ENCODE data around the gene PRSS8.
"Not testable (repeated sequence)": the region's sequence is repeated elsewhere in the genome, so short reads cannot be mapped to it uniquely, and the experiment has no call there.

Gene PRSS8

DNA sequence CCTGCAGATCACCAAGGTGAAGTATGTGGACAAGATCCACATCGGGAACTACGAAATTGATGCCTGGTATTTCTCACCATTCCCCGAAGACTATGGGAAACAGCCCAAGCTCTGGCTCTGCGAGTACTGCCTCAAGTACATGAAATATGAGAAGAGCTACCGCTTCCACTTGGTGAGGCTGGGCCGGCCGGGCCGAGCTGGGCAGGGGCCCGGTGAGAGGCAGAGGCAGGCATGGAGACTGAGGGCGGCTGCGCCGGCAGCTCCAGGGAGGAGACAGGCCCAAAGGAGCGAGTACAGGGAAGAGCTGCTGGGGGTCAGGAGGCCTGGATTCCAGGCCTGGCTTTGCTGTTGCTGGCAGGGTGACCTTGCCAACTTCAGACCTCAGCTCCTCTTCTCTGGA, 8.3 kb downstream of the PRSS8 start:
- no peak for FAIRE-seq

DNA sequence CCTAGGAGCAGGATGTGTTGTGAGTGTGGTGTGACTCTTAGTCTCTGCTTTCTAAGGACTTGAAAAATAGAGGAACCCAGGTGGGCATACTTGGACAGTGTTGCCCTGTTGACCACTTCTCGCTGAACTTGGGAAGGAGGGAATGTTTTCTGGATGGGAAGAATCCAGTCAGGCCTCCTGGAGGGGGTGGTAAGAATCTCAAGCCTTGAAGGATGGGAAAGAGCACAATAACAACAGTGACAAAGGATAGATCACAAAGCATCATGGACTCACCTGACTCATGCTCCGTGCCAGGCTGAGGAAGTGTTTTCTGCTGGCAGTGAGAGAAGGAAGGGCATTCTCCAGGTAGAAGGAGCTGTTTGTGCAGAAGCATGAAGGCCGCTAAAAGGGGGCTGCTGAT, 9.7 kb downstream of the PRSS8 start:
- no peak for FAIRE-seq

DNA sequence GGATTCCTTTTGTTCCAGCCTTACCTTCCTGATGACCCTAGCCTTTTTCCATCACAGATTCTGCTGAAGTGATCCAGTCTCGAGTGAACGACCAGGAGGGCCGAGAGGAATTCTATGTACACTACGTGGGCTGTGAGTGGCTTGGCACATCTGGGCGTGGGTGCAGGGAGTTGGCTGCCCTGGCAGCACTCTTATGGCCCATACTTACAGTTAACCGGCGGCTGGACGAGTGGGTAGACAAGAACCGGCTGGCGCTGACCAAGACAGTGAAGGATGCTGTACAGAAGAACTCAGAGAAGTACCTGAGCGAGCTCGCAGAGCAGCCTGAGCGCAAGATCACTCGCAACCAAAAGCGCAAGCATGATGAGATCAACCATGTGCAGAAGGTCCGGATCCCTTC, 15.4 kb downstream of the PRSS8 start:
- FAIRE-seq = no peak

DNA sequence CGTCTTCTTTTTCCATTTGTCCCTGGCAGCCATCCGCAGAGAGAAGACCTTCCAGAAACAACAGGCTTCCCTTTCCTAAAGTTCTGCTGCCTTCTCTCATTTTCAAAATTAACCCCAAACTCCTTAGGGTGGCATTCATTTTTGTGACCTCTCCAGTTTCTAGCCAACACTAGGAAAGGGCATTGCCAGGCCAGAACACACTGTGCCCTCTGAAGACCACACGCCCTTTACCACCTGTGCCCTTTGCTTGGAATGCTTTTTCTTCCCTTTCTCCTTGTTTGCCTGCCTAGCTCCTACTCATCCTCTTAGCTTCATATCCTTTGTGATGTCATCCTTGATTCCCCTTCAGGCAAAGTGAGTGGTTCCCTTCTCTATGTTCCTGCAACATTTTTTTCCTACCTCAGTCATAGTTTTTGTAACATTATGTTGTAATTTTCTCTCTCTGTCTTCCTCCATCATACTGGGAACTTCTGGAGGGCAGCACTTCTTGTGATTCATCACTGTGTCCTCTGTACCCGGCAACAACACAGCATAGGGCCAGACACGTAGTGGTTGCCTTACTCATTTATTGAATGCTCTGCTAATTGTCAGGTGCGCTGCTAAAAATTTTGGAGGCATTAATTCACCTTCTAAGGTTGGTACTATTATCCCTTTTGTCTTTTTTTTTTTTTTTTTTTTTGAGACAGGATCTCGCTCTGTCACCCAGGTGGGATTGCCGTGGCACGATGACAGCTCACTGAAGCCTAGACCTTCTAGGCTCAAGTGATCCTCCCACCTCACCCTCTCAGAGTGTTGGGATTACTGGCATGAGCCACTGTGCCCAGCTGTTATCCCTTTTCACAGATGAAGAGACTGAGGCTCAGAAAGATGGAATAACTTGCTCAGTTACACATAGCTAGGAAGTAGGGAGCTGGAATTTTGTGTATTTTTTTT, 17.0 kb downstream of the PRSS8 start:
- no peak for FAIRE-seq

DNA sequence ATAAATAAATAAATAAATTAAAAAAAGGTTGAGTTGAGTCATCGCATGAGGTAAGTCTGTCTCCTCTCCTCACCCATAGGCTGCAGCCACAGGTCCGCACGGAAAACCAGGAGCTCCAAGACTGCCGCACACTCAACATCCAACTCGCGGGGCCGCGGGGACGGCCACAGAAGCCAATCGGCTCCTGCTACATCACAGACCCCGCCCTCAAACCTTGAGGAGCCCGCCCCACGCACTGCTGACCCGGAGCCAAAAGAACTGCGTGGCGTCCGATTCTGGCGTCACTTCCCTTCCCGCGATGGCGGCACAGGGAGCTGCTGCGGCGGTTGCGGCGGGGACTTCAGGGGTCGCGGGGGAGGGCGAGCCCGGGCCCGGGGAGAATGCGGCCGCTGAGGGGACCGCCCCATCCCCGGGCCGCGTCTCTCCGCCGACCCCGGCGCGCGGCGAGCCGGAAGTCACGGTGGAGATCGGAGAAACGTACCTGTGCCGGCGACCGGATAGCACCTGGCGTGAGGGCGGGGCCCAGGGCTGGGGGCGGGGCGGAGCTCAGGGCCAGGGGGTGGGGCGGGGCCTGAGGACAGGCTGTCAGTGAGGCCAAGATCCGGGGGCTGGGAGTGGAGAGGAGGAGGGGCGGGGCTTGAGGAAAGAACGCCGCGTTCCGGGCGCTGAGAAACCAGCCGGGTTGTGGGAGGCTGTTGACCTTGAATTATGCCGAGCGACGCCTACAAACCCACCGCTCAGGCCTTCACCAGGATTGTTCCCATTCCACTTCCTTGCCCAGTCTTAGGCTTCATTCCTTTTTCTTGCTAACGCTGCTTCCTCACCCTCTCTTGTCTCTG, 17.9 kb downstream of the PRSS8 start, which contains the start of gene KAT8:
KAT8 (plus strand) TSS at position 281 of the 839 bp plus-strand sequence; CDS start at position 299, 18 bp downstream.
- peak; percentile 81 for FAIRE-seq

DNA sequence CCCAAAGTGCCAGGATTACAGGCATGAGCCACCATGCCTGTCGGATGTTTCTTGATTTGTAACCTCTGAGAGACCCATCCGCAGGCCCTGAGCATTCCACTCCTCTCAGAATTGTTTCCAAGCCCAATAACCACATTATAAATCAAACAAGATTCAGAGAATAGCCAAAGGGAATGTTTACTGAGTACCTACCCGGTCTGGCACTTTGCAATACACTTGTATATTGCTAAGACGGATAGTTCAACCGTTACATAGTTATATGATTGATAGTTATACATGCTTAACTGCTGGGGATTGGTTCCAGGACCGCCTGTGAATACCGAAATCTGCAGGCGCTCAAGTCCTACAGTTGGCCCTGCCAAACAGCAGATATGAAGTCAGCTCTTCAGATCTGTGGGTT, 21.1 kb downstream of the PRSS8 start:
- FAIRE-seq = no peak

DNA sequence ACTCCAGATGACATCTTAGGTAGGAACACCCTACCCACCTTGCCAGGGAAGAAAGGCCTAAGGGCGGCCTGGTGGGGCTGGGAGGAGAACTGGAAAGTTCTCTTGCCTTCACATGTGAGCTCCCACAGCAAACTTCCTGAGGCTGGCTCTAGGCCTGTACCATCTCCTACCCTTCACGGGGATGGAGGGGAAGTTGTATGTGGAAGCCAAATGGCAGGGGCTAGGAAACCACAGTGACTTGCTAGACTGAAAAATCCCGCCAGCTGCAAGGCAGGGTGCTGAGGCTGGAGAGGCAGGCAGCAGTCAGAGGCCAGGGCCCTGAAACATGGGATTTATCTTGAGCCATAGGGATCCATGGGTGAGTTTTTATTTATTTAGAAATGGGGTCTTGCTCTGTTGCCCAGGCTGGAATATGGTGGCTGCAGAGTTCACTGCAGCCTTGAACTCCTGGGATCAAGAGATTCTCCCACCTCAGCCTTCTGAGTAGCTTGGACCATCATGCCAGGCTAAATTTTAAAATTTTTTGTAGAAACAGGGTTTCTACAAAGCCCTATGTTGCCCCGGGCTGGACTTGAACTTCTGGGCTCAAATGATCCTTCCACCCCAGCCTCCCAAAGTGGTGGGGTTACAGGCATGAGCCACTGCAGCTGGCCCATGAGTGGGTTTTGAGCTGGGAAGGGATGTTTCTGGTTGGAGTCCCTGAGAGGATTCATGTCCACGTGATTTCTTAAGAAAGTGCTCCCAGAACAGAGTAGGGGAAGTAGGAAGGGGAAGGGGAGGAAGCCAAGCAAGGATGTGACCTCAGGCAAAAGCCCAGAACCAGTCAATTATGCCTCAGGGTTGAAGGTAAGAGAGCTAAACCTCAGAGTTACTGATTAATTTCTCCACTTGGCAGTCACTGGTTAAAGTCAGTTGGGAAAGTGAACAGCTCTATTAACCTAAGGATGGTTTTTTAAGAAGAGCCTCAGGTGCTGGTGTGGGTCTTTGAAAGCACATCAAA, 22.1 kb downstream of the PRSS8 start:
- no peak for FAIRE-seq

DNA sequence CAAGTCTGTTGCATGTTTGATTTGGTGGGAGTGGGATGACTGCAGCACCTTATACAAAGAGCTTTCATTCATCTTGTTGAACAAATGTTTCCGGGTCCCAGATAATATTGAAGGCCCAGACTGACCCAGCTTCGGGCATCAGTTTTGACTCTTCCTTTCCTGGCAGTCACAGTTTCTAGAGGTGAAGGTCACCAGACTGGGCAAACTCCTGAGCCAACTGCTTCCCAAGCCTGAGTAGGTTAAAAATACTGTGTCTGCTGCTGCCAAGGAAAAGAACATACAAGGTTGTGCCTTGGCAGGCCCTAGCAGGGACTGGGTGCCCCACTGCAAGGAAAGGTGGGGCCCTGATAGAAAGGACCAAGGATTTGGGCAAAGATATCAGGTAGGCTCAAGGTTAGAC, 22.8 kb downstream of the PRSS8 start:
- no peak for FAIRE-seq

DNA sequence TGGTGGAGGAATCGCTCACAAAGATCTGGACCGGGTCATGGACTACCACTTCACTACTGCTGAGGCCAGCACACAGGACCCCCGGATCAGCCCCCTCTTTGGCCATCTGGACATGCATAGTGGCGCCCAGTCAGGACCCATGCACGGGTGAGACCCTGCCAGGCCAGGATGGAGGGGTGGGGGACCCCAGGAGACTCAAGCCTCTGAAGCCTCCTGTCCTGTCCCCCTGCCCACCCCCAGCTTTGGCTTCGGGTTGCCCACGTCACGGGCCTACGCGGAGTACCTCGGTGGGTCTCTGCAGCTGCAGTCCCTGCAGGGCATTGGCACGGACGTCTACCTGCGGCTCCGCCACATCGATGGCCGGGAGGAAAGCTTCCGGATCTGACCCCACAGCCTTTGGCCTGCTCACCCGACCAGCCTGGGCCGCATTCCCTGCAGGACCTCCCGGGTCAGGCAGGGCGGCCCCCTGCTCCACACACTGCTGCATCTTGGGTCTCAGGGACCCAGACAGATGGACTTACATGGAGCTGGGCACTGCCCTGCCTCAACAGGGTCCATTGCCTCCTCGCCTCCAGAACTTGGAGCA, 23.6 kb downstream of the PRSS8 start:
- no peak for FAIRE-seq

DNA sequence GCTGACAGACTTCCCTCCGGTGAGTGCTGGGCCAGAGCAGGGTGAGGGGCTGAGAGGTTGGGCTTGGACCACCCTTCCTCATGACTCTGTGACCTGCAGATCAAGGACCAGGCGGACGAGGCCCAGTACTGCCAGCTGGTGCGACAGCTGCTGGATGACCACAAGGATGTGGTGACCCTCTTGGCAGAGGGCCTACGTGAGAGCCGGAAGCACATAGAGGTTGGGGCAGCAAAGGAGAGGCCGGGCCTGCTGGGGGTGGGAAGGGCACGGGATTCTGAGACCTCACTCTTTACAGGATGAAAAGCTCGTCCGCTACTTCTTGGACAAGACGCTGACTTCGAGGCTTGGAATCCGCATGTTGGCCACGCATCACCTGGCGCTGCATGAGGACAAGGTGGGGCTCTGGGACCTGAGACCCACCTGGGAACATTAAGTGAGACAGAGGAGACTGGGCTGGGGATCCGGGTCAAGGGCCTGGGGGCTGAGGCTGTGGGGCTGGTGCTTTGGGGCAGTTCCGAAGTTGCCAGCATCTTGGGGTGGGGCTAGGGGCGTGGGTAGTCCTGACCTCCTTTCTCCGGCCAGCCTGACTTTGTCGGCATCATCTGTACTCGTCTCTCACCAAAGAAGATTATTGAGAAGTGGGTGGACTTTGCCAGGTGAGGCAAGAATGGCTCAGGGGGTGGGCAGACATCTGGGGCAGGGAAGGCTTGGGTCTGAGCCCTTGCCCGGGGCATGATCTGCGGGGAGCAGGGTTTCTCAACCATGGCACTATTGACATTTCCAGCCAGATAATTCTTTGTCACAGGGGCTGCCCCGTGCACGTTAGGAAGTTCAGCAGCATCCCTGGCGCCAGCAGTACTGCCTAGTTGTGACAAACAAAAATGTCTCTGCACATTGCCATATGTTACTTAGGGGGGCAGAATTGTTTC, 25.2 kb downstream of the PRSS8 start:
- FAIRE-seq = no peak

DNA sequence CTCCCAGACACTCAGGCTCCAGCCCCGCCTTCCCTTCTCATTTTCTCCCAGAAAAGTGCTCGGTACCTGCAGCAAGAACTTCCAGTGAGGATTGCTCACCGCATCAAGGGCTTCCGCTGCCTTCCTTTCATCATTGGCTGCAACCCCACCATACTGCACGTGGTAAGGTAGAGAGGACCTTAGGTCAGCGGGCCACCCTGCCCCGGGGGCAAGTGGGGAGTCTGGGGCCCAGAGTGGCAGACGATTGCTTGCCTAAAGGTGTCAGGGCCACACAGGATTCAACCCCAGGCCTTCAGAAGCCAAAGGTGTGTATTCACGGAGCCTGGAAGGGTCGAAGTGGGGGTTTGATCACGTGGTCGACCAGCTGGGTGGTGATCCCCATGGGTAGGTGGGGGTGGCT, 25.9 kb downstream of the PRSS8 start:
- FAIRE-seq = no peak

DNA sequence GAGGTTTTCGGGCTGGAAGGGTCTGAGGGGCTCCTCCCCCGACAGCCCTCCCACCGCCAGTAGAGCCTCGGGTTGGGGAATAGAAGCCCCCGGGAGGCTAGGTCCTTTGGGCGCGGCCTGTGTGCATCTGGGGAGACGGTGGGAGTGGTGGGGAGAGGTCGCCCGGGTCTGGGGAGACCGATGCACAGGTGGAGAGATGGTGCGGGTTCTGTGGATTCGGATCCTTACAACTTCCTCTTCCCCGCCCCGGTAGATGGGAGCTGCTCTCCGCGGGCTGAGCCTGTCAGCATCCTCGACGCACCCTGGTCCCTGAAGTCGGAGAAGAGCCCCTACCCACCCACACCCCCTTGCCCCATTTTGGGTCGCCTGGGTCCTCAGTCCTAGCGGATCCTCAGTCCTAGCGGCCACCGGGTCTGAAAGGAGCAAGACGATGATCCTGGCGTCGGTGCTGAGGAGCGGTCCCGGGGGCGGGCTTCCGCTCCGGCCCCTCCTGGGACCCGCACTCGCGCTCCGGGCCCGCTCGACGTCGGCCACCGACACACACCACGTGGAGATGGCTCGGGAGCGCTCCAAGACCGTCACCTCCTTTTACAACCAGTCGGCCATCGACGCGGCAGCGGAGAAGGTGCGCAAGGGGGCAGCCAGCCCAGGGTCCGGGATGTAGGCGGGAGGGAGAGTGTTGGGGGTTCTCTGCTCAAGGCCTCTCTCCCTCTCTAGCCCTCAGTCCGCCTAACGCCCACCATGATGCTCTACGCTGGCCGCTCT, 26.6 kb downstream of the PRSS8 start:
- no peak for FAIRE-seq

DNA sequence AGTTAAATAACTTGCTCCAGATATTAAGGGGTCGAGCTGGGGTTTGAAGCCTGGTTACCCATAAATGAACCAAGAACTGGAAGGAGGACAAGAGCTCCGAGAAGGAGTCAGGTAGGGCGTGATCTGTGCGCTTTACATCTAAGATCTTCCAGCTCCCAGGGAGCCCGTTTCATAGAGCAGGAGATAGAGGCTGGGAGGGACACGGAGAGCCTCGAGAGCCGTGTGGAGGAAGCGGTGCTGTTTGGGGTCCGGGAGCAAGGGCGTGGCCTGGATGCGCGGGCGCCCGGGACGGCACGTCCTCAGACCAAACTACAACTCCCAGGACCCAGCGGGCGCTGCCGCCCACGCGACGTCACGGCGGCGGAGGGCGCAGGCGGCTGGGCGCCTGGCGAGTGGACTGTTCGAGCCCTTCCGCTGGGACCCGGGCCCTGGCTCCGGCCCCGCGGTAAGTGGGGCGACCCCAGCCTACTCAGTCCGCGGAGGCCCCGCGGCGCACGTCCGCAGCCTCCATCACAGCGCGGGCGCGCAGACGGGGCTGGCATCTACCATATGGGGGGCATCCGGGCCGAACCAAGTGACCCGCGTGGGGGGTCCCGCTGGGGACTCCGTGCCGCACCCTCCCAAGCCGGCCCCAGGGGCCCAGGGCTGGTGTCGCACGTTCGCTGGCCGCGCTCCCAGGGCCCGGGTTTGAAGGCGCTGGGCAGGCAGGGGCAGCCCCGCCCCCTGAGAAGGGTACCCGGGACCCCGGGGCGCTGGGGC, 27.3 kb downstream of the PRSS8 start, which contains the start of gene BCKDK:
BCKDK (plus strand) TSS at position 352 of the 759 bp plus-strand sequence. CDS start 838 bp downstream, outside the sequence.
- FAIRE-seq = no peak

DNA sequence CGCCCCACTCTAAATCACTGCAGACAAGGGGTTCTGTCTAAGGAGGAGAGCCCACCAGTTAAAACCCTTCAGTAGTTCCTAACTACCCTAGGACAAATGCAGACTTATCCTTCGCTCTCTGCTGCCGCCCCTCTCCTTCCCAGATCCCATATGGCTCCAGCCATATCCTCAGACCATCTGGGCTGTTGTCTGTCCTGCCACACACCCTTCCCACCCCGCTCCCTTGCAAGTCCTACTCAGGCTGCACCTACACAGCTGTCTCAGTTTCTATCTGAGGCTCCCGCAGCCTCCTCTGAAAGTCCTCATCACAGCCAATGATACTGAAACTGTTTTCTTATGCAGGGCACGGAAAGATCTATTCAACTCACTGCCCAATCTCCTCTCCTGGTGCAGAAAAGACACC, 28.1 kb downstream of the PRSS8 start:
- FAIRE-seq = no peak

DNA sequence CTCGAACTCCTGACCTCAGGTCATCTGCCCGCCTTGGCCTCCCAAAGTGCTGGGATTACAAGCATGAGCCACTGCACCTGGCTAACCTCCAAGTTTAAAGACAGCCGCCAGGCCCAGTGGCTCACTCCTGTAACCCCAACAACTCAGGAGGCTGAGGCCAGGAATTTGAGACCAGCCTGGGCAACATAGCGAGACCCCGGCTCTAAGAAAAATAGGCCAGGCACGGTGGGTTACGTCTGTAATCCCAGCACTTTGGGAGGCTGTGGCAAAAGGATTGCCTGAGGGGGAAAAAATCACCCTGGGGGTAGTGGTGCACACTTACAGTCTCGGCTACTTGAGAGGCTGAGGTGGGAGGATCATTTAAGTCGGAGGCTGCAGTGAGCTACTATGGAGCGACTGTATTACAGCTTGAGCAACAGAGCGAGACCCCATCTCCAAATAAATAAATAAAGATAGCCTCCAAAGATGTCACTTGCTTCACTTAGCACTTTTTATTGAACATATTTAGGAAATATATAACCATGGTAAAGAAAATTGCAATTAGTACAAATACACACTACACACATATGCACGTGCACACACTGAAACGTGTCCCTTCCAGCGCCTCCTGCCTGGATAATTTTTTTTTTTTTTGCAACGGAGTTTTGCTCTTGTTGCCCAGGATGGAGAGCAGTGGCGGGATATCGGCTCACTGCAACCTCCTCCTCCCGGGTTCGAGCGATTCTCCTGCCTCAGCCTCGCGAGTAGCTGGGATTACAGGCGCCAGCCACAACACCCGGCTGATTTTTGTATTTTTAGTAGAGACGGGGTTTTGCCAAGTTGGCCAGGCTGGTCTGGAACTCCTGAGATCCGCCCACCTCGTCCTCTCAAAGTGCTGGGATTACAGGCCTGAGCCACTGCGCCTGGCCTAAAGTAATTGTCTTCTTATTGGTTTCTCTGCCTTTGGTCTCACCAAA, 28.7 kb downstream of the PRSS8 start:
- FAIRE-seq = no peak

DNA sequence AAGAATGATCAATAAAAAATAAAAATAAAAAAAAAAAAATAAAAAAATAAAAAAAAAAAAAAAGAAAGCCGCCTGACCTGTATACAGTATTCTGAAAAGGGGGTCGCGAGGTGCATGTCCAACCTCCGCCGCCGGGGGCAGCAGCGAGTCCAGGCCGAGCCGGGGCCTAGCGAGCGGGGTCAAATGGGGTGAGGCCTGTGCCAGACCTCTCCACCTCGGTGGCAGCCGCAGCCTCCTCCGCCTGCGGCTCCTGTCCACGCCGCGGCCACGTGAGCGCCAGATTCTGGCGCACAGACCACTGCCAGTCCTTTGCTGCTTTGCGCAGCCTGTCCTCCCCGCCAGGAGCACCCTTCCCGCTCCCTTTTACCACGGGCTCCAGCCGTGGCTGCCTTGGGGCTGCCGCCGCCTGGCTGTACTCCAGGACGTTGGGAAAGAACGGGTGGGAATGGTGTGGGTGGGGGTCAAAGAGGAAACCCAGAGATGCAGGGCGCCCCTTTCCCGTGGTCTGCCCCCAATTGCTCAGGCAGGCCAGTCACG, 29.8 kb downstream of the PRSS8 start:
- no peak for FAIRE-seq

DNA sequence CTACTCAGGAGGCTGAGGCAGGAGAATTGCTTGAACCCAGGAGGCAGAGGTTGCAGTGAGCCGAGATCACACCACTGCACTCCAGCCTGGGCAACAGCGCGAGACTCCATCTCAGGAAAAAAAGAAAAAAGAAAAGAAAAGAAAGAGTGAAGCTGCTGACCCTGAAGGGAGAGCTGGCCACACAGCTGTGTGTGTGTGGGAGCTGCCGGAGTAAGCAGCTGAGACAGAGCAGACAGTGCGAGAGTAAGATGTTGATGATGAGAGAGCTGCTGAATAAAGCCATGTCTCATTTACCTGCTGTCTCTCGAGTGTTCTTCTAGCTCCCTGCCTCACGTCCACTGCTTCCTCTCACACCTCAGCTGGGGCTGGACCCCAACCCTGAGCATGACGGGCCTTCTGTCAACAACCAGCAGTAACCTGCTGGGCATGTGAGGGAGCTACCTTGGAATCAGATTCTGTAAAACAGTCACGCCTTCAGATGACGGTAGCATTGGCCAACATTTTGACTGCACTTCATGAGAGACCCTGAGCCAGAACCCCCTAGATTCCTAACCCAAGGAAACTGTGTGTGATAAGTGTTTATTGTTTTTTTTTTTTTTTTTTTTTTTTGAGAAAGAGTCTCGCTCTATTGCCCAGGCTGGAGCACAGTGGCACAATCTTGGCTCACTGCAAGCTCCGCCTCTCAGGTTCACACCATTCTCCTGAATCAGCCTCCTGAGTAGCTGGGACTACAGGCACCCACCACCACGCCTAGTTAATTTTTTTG, 34.5 kb downstream of the PRSS8 start:
- not testable (repeated sequence) for FAIRE-seq
